GM12878 (cell line): ENCODE data around the gene KLHDC10. TPM values are rescaled to one million over a fixed set of nuclear protein-coding genes. Genes with fewer than 3 reads are reported as not detected.

ENCODE experiments used
- ATAC-seq: fragments of 200-7000 bp; cut with Tn5 transposase; 3 replicates; pipeline ENCODE4 v1.9.1; 2020; ENCODE audit warnings: mild to moderate bottlenecking, moderate library complexity
- BruUV-seq: library from RNA; stranded (reverse); fragments of 400-500 nt; replicated peaks from 2 replicates; lab custom pipeline; 2021; lab: Mats Ljungman, UMichigan
- CTCF ChIA-PET: fragments of 300-600 bp; sonication (Branson Sonifier 250); formaldehyde crosslinking; extraction: SDS; loops from one replicate; lab custom pipeline; 2021; ENCODE audit warnings: inconsistent platforms; lab: Yijun Ruan, JAX
- POLR2A ChIA-PET: fragments of 350-600 bp; formaldehyde crosslinking; extraction: SDS; loops from one replicate; lab custom pipeline; 2021; ENCODE audit warnings: inconsistent platforms; lab: Charles Lee
- RAD21 ChIA-PET: fragments of 300-600 bp; sonication (Branson Sonifier 250); formaldehyde crosslinking; loops from one replicate; lab custom pipeline; 2023; ENCODE audit warnings: antibody characterized with exemption; ENCODE audit not compliant: unreplicated experiment; lab: Charles Lee
- SMC1A ChIA-PET: fragments of 300-600 bp; sonication (Branson Sonifier 250); formaldehyde crosslinking; loops from one replicate; lab custom pipeline; 2023; ENCODE audit not compliant: unreplicated experiment, uncharacterized antibody; lab: Charles Lee
- DNase-seq: peaks from one replicate; pipeline ENCODE4 v3.0.0-alpha.2; 2011; ENCODE audit warnings: low read depth, low spot score
- FAIRE-seq: peaks from 3 replicates; lab custom pipeline; 2011; peaks lifted over from hg19 to GRCh38; lab: Jason Lieb, UNC
- H2AFZ ChIP-seq: 2 replicates; pipeline ENCODE4 v1.6.0; 2011; ENCODE audit warnings: low read depth, low read length, control low read depth; ENCODE audit not compliant: control insufficient read depth
- H3K27ac ChIP-seq: 2 replicates; pipeline ENCODE4 v1.5.1; 2011; ENCODE audit warnings: control low read depth; ENCODE audit not compliant: control insufficient read depth, insufficient read depth
- H3K27me3 ChIP-seq, 2 experiments: replicated peaks in 1 of 2; 2 replicates each; pipeline versions ENCODE4 v1.6.0 to v1.6.1; 2011; ENCODE audit warnings: low read length in 1 of 2; ENCODE audit not compliant: control insufficient read depth in 2 of 2, insufficient read depth in 2 of 2
- H3K36me3 ChIP-seq, 2 experiments: 2 replicates each; pipeline ENCODE4 v1.5.1; 2011; ENCODE audit warnings: low read length in 1 of 2; ENCODE audit not compliant: control insufficient read depth in 2 of 2, insufficient read depth in 2 of 2
- H3K4me1 ChIP-seq: 2 replicates; pipeline ENCODE4 v1.6.1; 2011; ENCODE audit warnings: mild to moderate bottlenecking, low read length, moderate library complexity, mixed read lengths; ENCODE audit not compliant: control insufficient read depth, insufficient read depth
- H3K4me2 ChIP-seq: 2 replicates; pipeline ENCODE4 v1.6.0; 2011; ENCODE audit warnings: control low read depth; ENCODE audit not compliant: control insufficient read depth, insufficient read depth
- H3K4me3 ChIP-seq: fragments of 200-600 bp; sonication (generic); 2 replicates; pipeline ENCODE4 v1.5.1; 2016
- H3K79me2 ChIP-seq: 2 replicates; pipeline ENCODE4 v1.6.0; 2011; ENCODE audit warnings: low read length; ENCODE audit not compliant: control insufficient read depth, insufficient read depth
- H3K9ac ChIP-seq: 2 replicates; pipeline ENCODE4 v1.8.0; 2011; ENCODE audit warnings: low read length, control low read depth, mixed read lengths; ENCODE audit not compliant: control insufficient read depth, insufficient read depth
- H3K9me3 ChIP-seq: replicated peaks from 3 replicates; pipeline ENCODE4 v1.5.1; 2011; ENCODE audit warnings: mild to moderate bottlenecking, low read length; ENCODE audit not compliant: control insufficient read depth, insufficient read depth
- H4K20me1 ChIP-seq: 2 replicates; pipeline ENCODE4 v1.6.0; 2011; ENCODE audit not compliant: control insufficient read depth, insufficient read depth
- CREB1 ChIP-seq: IDR thresholded peaks from 2 replicates; pipeline ENCODE4 v1.6.1; 2012; ENCODE audit warnings: low read depth, mild to moderate bottlenecking, inconsistent platforms
- ELK1 ChIP-seq: IDR thresholded peaks from 2 replicates; pipeline ENCODE4 v1.6.1; 2012; ENCODE audit warnings: low read depth, low read length, improper control_type of control experiment
- NFYA ChIP-seq: IDR thresholded peaks from 2 replicates; pipeline ENCODE4 v1.6.1; 2011; ENCODE audit warnings: low read depth, mild to moderate bottlenecking, low read length, improper control_type of control experiment, borderline replicate concordance
- NRF1 ChIP-seq: conservative IDR thresholded peaks from 2 replicates; pipeline ENCODE4 v1.6.1; 2011; ENCODE audit warnings: mild to moderate bottlenecking, low read depth, low read length, improper control_type of control experiment
- RBBP5 ChIP-seq: fragments of 200-600 bp; sonication (generic); conservative IDR thresholded peaks from 2 replicates; pipeline ENCODE4 v1.6.1; 2016
- TCF7 ChIP-seq: IDR thresholded peaks from 2 replicates; pipeline ENCODE4 v1.6.1; 2014; ENCODE audit warnings: antibody characterized with exemption, borderline replicate concordance
- WGBS: methylation state at CpG from one replicate; pipeline ENCODE4 v1.1.6; 2016; ENCODE audit warnings: low lambda C conversion rate; ENCODE audit not compliant: insufficient replicate concordance, insufficient coverage; ENCODE audit errors: missing lambda C conversion rate; 5-methylcytosine and 5-hydroxymethylcytosine counted together
- in situ Hi-C: fragments of 300-500 bp; cut with MboI; formaldehyde crosslinking; loops from 9 replicates; pipeline ENCODE4 v1.14.3; 2018; ENCODE audit warnings: mixed read lengths
- intact Hi-C: fragments of 100-400 bp; cut with micrococcal nuclease; formaldehyde crosslinking; loops from one replicate; pipeline ENCODE4 v1.14.2; 2022; ENCODE audit not compliant: unreplicated experiment
- polyA plus RNA-seq, 11 experiments: library from polyadenylated mRNA; depleted of rRNA in 4 of 11; unstranded in 6 of 11; stranded (reverse) in 5 of 11; fragments of >200 nt; fragmentation: Nextera tagmentation in 4 of 11; fragmentation: Illumina TruSeq in 1 of 11; extraction: Ambion mirVana in 4 of 11; extraction: Trizol in 1 of 11; gene quantifications; 1 replicate in 1 of 11; 2 replicates in 10 of 11; pipeline versions ENCODE4 v1.2.1 to v1.2.3, GENCODE V29; 2011 to 2016; ENCODE audit warnings: inconsistent platforms in 2 of 11, missing spikeins in 2 of 11, low read depth in 1 of 11
- total RNA-seq, 4 experiments: library from RNA; depleted of rRNA in 3 of 4; stranded (reverse); fragments of >200 nt in 3 of 4; fragmentation: Illumina TruSeq in 1 of 4; extraction: Trizol in 1 of 4; gene quantifications; 2 replicates each; pipeline versions ENCODE4 v1.2.1 to v1.2.3, GENCODE V29; 2013 to 2021
- TF ChIP-seq, protein P1 (sequence below): IDR thresholded peaks from 2 replicates; pipeline ENCODE4 v1.6.1; 2012; ENCODE audit warnings: low read depth, low read length, improper control_type of control experiment

KLHDC10 gene
- total and polyA plus RNA-seq, 10 of the 15 experiments (the other 5 are each of a cell fraction or from before 2014, with no cell fraction given): 2.9 to 20.6 (median 9.4) TPM

DNA sequence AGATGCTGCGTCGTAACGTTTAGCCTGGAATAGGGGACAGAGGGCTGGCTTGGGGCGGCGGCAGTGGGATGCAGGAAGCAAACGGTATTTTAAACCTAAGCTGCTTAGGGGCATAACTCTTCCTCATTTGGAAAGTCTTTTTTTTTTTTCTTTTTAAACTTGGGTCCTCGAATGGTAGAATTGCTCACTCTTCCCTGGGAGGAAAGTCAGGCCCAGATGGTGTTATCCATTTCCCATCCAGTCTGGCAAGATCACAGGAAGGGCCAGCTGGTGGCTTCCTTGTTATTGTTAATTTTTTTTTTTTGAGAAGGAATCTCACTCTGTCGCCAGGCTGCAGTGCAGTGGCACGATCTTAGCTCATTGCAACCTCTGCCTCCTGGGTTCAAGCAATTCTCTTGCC is 78.2 kb downstream of the KLHDC10 start:
- Histone ChIP-seq H3K4me3 (no peak overlapping the region), H3K27me3 (no peaks in the 10 kb centered on the region), H3K79me2 (no peaks in the 10 kb centered on the region), H3K36me3 (no peaks in the 10 kb centered on the region), H2AFZ (no peak overlapping the region), H3K4me2 (no peak overlapping the region), H4K20me1 (no peaks in the 10 kb centered on the region), H3K27ac (no peak overlapping the region), H3K9ac (no peak overlapping the region), H3K4me1 (peaks cover 32% of the 10 kb centered on the region), H3K9me3 (peaks cover 5% of the 10 kb centered on the region)
- in situ Hi-C loops (no loop called here), intact Hi-C loops (no loop called here)
- FAIRE-seq (no peak), ATAC-seq (no peak), DNase-seq (no peak)
- POLR2A ChIA-PET: no interaction called here
- RAD21 ChIA-PET: no interaction called here
- SMC1A ChIA-PET: interaction anchor here (1.2 kb wide), 1 partner anchor 43 kb away, joined by 3 read pairs; no protein-coding TSS in a partner anchor
- BruUV-seq: no TSS peak
- WGBS: 84% methylated on average over 8 of the region's 9 CpGs
- TF ChIP-seq CREB1 (no peak), NFYA (no peak), RBBP5 (no peak), NRF1 (no peak), TCF7 (no peak), ELK1 (no peak)
- TF ChIP-seq, protein P1, sequence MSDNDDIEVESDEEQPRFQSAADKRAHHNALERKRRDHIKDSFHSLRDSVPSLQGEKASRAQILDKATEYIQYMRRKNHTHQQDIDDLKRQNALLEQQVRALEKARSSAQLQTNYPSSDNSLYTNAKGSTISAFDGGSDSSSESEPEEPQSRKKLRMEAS: no peak
- CTCF ChIA-PET: interaction anchor here (0.8 to 1.0 kb wide), 2 partner anchors 9 to 77 kb away, joined by 3 read pairs; no protein-coding TSS in a partner anchor
